Endothelial cell of umbilical vein (primary cell): Measurements from ENCODE around the gene TTLL9. TPM values are rescaled to one million over a fixed set of nuclear protein-coding genes. Genes with fewer than 3 reads are reported as not detected.

Experiments
- BruUV-seq: library from RNA; stranded (reverse); fragments of 400-500 nt; replicated peaks from 2 replicates; lab custom pipeline; 2021; lab: Mats Ljungman, UMichigan
- CTCF ChIA-PET: fragments of 300-600, 350-600 bp; sonication (Branson Sonifier 250); formaldehyde crosslinking; loops from one replicate; lab custom pipeline; 2021; ENCODE audit warnings: antibody characterized with exemption, inconsistent platforms; lab: Charles Lee
- POLR2A ChIA-PET: fragments of 300-600, 350-600 bp; sonication (Branson Sonifier 250); formaldehyde crosslinking; loops from one replicate; lab custom pipeline; 2021; ENCODE audit warnings: antibody characterized with exemption, inconsistent platforms; lab: Charles Lee
- DNase-seq: peaks from one replicate; pipeline ENCODE4 v3.0.0-alpha.2; 2011; ENCODE audit warnings: low read depth, low spot score
- FAIRE-seq: peaks from 2 replicates; lab custom pipeline; 2011; peaks lifted over from hg19 to GRCh38; lab: Jason Lieb, UNC
- H2AFZ ChIP-seq: 2 replicates; pipeline ENCODE4 v1.6.0; 2012; ENCODE audit warnings: low read depth, low read length, control low read depth, inconsistent platforms
- H3K27ac ChIP-seq: 2 replicates; pipeline ENCODE4 v1.5.1; 2011; ENCODE audit warnings: low read depth, mild to moderate bottlenecking, control low read depth, low read length, moderate library complexity; ENCODE audit not compliant: insufficient read depth
- H3K27me3 ChIP-seq, 2 experiments: 2 replicates each; pipeline versions ENCODE4 v1.6.0 to v1.6.1; 2011; ENCODE audit warnings: low read length in 2 of 2, mixed read lengths in 1 of 2; ENCODE audit not compliant: control insufficient read depth in 2 of 2, insufficient read depth in 2 of 2
- H3K36me3 ChIP-seq, 2 experiments: 2 replicates in 1 of 2; 3 replicates in 1 of 2; pipeline ENCODE4 v1.5.1; 2011; ENCODE audit warnings: low read length in 2 of 2, mild to moderate bottlenecking in 1 of 2, moderate library complexity in 1 of 2; ENCODE audit not compliant: control insufficient read depth in 2 of 2, insufficient read depth in 2 of 2; ENCODE audit errors: extremely low read depth in 1 of 2
- H3K4me1 ChIP-seq: 3 replicates; pipeline ENCODE4 v1.5.1; 2011; ENCODE audit warnings: mild to moderate bottlenecking, low read length; ENCODE audit not compliant: control insufficient read depth, insufficient read depth; ENCODE audit errors: extremely low read depth
- H3K4me2 ChIP-seq: 2 replicates; pipeline ENCODE4 v1.6.1; 2011; ENCODE audit warnings: low read length, control low read depth, mixed read lengths; ENCODE audit not compliant: insufficient read depth
- H3K4me3 ChIP-seq, 3 experiments: fragments of 200-600 bp in 1 of 3; sonication (generic), shearing (Covaris generic) in 1 of 3; replicated peaks in 1 of 3; 2 replicates each; pipeline ENCODE4 v1.5.1; 2011 to 2016; ENCODE audit warnings: control low read depth in 3 of 3, low read length in 3 of 3, mild to moderate bottlenecking in 2 of 3, inconsistent platforms in 1 of 3, low read depth in 1 of 3, moderate library complexity in 1 of 3; ENCODE audit not compliant: insufficient read depth in 1 of 3
- H3K79me2 ChIP-seq: 2 replicates; pipeline ENCODE4 v1.6.0; 2012; ENCODE audit warnings: low read length, inconsistent platforms; ENCODE audit not compliant: control insufficient read depth, insufficient read depth
- H3K9ac ChIP-seq: replicated peaks from 2 replicates; pipeline ENCODE3; 2011; ENCODE audit warnings: low read length, control low read depth; ENCODE audit not compliant: insufficient read depth; ENCODE audit errors: extremely low read depth
- H3K9me1 ChIP-seq: replicated peaks from 3 replicates; pipeline ENCODE4 v1.6.0; 2011; ENCODE audit warnings: mild to moderate bottlenecking, low read length; ENCODE audit not compliant: control insufficient read depth, insufficient read depth; ENCODE audit errors: extremely low read depth
- H3K9me3 ChIP-seq: replicated peaks from 2 replicates; pipeline ENCODE4 v1.5.1; 2012; ENCODE audit warnings: low read length, inconsistent platforms; ENCODE audit not compliant: control insufficient read depth, insufficient read depth
- H4K20me1 ChIP-seq: replicated peaks from 2 replicates; pipeline ENCODE3; 2011; ENCODE audit warnings: mild to moderate bottlenecking, low read length; ENCODE audit not compliant: control insufficient read depth, insufficient read depth; ENCODE audit errors: extremely low read depth
- EZH2 ChIP-seq: IDR thresholded peaks from 2 replicates; pipeline ENCODE4 v1.6.1; 2012; ENCODE audit warnings: borderline replicate concordance, low read depth, mild to moderate bottlenecking, moderate library complexity, low read length, inconsistent platforms; ENCODE audit not compliant: severe bottlenecking
- FOS ChIP-seq: IDR thresholded peaks from 2 replicates; pipeline ENCODE4 v1.6.1; 2011; ENCODE audit warnings: mild to moderate bottlenecking, low read length, moderate library complexity, borderline replicate concordance; ENCODE audit not compliant: insufficient read depth
- GATA2 ChIP-seq: IDR thresholded peaks from 2 replicates; pipeline ENCODE4 v1.7.0; 2011; ENCODE audit warnings: low read depth, mild to moderate bottlenecking, moderate library complexity, mixed read lengths, low read length; ENCODE audit not compliant: insufficient read length, insufficient read depth
- JUN ChIP-seq: IDR thresholded peaks from 2 replicates; pipeline ENCODE4 v1.6.1; 2011; ENCODE audit warnings: borderline replicate concordance, low read depth; ENCODE audit not compliant: insufficient read length, insufficient read depth
- MAX ChIP-seq: IDR thresholded peaks from 2 replicates; pipeline ENCODE4 v1.6.1; 2011; ENCODE audit not compliant: insufficient read depth, insufficient read length
- MYC ChIP-seq: IDR thresholded peaks from one replicate; pipeline ENCODE4 v1.6.1; 2011; ENCODE audit warnings: mild to moderate bottlenecking, low read depth, low read length
- POLR2A ChIP-seq: IDR thresholded peaks from 2 replicates; pipeline ENCODE4 v1.6.1; 2012; ENCODE audit warnings: low read depth, mild to moderate bottlenecking, control low read depth, low read length
- POLR2AphosphoS5 ChIP-seq: IDR thresholded peaks from 2 replicates; pipeline ENCODE4 v1.6.1; 2012; ENCODE audit warnings: low read depth, mild to moderate bottlenecking, control low read depth, low read length, moderate library complexity; ENCODE audit not compliant: insufficient read depth
- dilution Hi-C: fragments of 300-500 bp; cut with MboI; formaldehyde crosslinking; loops from one replicate; pipeline ENCODE4 v1.15.0; 2019; ENCODE audit warnings: low sequenced_read_pairs; ENCODE audit not compliant: extremely low pct_ligation_motif_present
- intact Hi-C: fragments of 100-400 bp; cut with micrococcal nuclease; formaldehyde crosslinking; loops from one replicate; pipeline ENCODE4 v1.10.0; 2022
- polyA plus RNA-seq, 4 experiments: library from polyadenylated mRNA; depleted of rRNA in 3 of 4; stranded (reverse) in 3 of 4; unstranded in 1 of 4; fragments of >200 nt; gene quantifications; 2 replicates each; pipeline versions ENCODE4 v1.2.1 to v1.2.3, GENCODE V29; 2011 to 2012; ENCODE audit warnings: missing spikeins in 1 of 4
- total RNA-seq: library from RNA; stranded (reverse); gene quantifications from 2 replicates; pipeline ENCODE4 v1.2.3, GENCODE V29; 2021
- TF ChIP-seq, protein P1 (sequence below), 2 donors: IDR thresholded peaks; 1 replicate in 1 of 2; 2 replicates in 1 of 2; pipeline ENCODE4 v1.5.1; 2011; ENCODE audit warnings: low read length in 2 of 2, mild to moderate bottlenecking in 2 of 2, moderate library complexity in 2 of 2, control low read depth in 1 of 2, inconsistent platforms in 1 of 2, low read depth in 1 of 2; ENCODE audit not compliant: insufficient read depth in 1 of 2; ENCODE audit errors: extremely low read depth in 1 of 2

TTLL9 gene
- total and polyA plus RNA-seq, 2 donors (not counting 3 experiments of a cell fraction or from before 2014, with no cell fraction given): 0.03 TPM; not detected in 1

GRCh38 chr20:31862157-31862470 lies 8.3 kb upstream of the TTLL9 start:
- CTCF ChIA-PET: interaction anchor here (3.9 kb wide), 1 partner anchor 170 kb away, joined by 25 read pairs; no protein-coding TSS in a partner anchor
- no peak for TF ChIP-seq JUN
- TF ChIP-seq MYC: no peak
- TF ChIP-seq, protein P1, sequence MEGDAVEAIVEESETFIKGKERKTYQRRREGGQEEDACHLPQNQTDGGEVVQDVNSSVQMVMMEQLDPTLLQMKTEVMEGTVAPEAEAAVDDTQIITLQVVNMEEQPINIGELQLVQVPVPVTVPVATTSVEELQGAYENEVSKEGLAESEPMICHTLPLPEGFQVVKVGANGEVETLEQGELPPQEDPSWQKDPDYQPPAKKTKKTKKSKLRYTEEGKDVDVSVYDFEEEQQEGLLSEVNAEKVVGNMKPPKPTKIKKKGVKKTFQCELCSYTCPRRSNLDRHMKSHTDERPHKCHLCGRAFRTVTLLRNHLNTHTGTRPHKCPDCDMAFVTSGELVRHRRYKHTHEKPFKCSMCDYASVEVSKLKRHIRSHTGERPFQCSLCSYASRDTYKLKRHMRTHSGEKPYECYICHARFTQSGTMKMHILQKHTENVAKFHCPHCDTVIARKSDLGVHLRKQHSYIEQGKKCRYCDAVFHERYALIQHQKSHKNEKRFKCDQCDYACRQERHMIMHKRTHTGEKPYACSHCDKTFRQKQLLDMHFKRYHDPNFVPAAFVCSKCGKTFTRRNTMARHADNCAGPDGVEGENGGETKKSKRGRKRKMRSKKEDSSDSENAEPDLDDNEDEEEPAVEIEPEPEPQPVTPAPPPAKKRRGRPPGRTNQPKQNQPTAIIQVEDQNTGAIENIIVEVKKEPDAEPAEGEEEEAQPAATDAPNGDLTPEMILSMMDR (IDR thresholded peaks at IDR 0.05; ENCODE audit: extremely low read depth in 1 of 2, insufficient read depth in 1 of 2, low read depth in 1 of 2, low read length in 2 of 2): no peak
- no peak for TF ChIP-seq POLR2AphosphoS5
- no peak for TF ChIP-seq MAX
- TF ChIP-seq FOS: no peak
- no peak for TF ChIP-seq POLR2A
- TF ChIP-seq EZH2: no peak
- TF ChIP-seq GATA2: no peak

More at GRCh38 chr20:31862157-31862470, 8.3 kb upstream of the TTLL9 start:
- intact Hi-C loops: no loop called here
- Histone ChIP-seq H3K9me1 (no peaks in the 10 kb centered on the region), H3K9me3 (no peaks in the 10 kb centered on the region), H3K4me2 (no peak overlapping the region), H3K79me2 (no peaks in the 10 kb centered on the region), H3K27ac (no peak overlapping the region), H3K36me3 (no peaks in the 10 kb centered on the region), H3K27me3 (peaks cover 16 to 21% of the 10 kb centered on the region in 2 experiments), H3K9ac (no peak overlapping the region), H4K20me1 (no peaks in the 10 kb centered on the region), H3K4me1 (no peaks in the 10 kb centered on the region), H3K4me3 (no peak overlapping the region), H2AFZ (no peak overlapping the region)
- POLR2A ChIA-PET: no interaction called here
- BruUV-seq: no TSS peak
- no peak for FAIRE-seq
- dilution Hi-C loops: no loop called here
- no peak for DNase-seq
